ENCODE data around the gene BCL2. TPM values are rescaled to one million over a fixed set of nuclear protein-coding genes. Genes with fewer than 3 reads are reported as not detected.

The BCL2 gene
- total and polyA plus RNA-seq, 7 donors = 1.1 to 27.0 (median 8.9) TPM

DNA sequence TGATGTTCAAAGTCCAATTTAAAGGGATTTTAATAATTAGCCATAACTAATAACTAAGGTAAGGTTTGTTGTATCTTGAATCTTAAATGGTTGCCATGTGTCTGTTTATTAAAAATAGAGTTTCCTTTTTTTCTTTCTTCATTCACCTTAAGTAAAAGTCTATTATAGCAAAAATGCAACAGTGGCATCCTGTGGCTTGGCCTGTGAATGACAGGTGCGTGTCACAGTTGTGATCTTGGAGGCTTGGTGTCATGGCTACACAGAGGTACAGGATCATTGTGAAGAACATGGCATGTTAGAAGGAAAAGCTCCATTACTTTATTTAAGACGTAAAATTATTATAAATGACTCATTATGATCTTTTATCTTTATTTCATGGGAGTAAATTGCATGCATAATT, 246.1 kb downstream of the BCL2 start:
- DNase-seq = no peak
- TF ChIP-seq, protein P1, sequence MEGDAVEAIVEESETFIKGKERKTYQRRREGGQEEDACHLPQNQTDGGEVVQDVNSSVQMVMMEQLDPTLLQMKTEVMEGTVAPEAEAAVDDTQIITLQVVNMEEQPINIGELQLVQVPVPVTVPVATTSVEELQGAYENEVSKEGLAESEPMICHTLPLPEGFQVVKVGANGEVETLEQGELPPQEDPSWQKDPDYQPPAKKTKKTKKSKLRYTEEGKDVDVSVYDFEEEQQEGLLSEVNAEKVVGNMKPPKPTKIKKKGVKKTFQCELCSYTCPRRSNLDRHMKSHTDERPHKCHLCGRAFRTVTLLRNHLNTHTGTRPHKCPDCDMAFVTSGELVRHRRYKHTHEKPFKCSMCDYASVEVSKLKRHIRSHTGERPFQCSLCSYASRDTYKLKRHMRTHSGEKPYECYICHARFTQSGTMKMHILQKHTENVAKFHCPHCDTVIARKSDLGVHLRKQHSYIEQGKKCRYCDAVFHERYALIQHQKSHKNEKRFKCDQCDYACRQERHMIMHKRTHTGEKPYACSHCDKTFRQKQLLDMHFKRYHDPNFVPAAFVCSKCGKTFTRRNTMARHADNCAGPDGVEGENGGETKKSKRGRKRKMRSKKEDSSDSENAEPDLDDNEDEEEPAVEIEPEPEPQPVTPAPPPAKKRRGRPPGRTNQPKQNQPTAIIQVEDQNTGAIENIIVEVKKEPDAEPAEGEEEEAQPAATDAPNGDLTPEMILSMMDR (IDR thresholded peaks at IDR 0.05) = no peak
- no peak for ATAC-seq
- Histone ChIP-seq H3K4me1 (no peaks in the 10 kb centered on the region), H3K27ac (no peak overlapping the region), H3K4me3 (no peak overlapping the region), H3K9me3 (no peaks in the 10 kb centered on the region), H3K36me3 (ENCODE audit: insufficient read depth in 1 of 2, low read depth in 1 of 2) (no peaks in the 10 kb centered on the region), H3K27me3 (ENCODE audit: insufficient read depth in 3 of 3, low read length in 2 of 3) (no peaks in the 10 kb centered on the region)
- 83 to 86% (median 85%) methylated on average over 2 of the region's 2 CpGs for WGBS, 3 donors
- intact Hi-C loops (cut with DNase I) = no loop called here

Other genes starting within 250 kb of the BCL2 start
- gene KDSR, start 47.4 kb upstream of the BCL2 start, total RNA-seq = 10 to 100 TPM; 17.6 to 33.0 (median 25.6) TPM
- 10 to 100 TPM; 10.4 to 23.9 (median 11.4) TPM for gene KDSR, start 47.4 kb upstream of the BCL2 start, polyA plus RNA-seq
- 10 to 100 TPM; 17.7 to 24.8 (median 20.9) TPM for gene VPS4B, start 102.7 kb upstream of the BCL2 start, total RNA-seq
- gene VPS4B, start 102.7 kb upstream of the BCL2 start, polyA plus RNA-seq = 10 to 100 TPM in 1 of 3 donors, 1 to 10 TPM in 2; 8.4 to 17.9 (median 9.0) TPM
- gene SERPINB5, start 157.2 kb upstream of the BCL2 start, total RNA-seq = not detected
- gene SERPINB5, start 157.2 kb upstream of the BCL2 start, polyA plus RNA-seq = under 1 TPM in 2 of 3 donors, not detected in 1; 0.03 TPM
- gene SERPINB12, start 222.6 kb upstream of the BCL2 start, total RNA-seq = not detected
- gene SERPINB12, start 222.6 kb upstream of the BCL2 start, polyA plus RNA-seq = not detected